ENCODE data around the gene CDHR2.

CDHR2 gene

GRCh38 chr5:176644294-176644693 lies 95.2 kb downstream of the CDHR2 start:
- no peak for ATAC-seq
- TF ChIP-seq ZNF565 (CRISPR knock-in tag; conservative IDR thresholded peaks at IDR 0.05; ENCODE audit: low read depth) (no peak), ZFP3 (CRISPR knock-in tag; IDR thresholded peaks at IDR 0.05) (no peak), ZNF70 (CRISPR knock-in tag; IDR thresholded peaks at IDR 0.05) (no peak), OSR1 (CRISPR knock-in tag; IDR thresholded peaks at IDR 0.05) (no peak)

- ATAC-seq = no peak
- TF ChIP-seq BACH2 (CRISPR knock-in tag; IDR thresholded peaks at IDR 0.05; ENCODE audit: borderline replicate concordance) (no peak), POU6F1 (CRISPR knock-in tag; IDR thresholded peaks at IDR 0.05; ENCODE audit: borderline replicate concordance, low read depth) (no peak), CSDC2 (CRISPR knock-in tag; IDR thresholded peaks at IDR 0.05) (no peak), ISL1 (CRISPR knock-in tag; IDR thresholded peaks at IDR 0.05) (no peak), OSR1 (CRISPR knock-in tag; IDR thresholded peaks at IDR 0.05) (no peak), SNAI2 (CRISPR knock-in tag; IDR thresholded peaks at IDR 0.05) (no peak), PPARA (CRISPR knock-in tag; IDR thresholded peaks at IDR 0.05; ENCODE audit: borderline replicate concordance) (no peak), RARB (CRISPR knock-in tag; IDR thresholded peaks at IDR 0.05) (no peak), GLIS3 (CRISPR knock-in tag; IDR thresholded peaks at IDR 0.05) (no peak), ZNF70 (CRISPR knock-in tag; IDR thresholded peaks at IDR 0.05) (no peak), TSHZ2 (CRISPR knock-in tag; IDR thresholded peaks at IDR 0.05) (no peak), ESRRG (CRISPR knock-in tag; IDR thresholded peaks at IDR 0.05) (no peak), ZNF8 (CRISPR knock-in tag; IDR thresholded peaks at IDR 0.05) (no peak), TOX (CRISPR knock-in tag; IDR thresholded peaks at IDR 0.05; ENCODE audit: borderline replicate concordance) (no peak), ZFP30 (CRISPR knock-in tag; IDR thresholded peaks at IDR 0.05) (no peak), ZNF565 (CRISPR knock-in tag; conservative IDR thresholded peaks at IDR 0.05; ENCODE audit: low read depth) (no peak)
- TF ChIP-seq, protein P1, sequence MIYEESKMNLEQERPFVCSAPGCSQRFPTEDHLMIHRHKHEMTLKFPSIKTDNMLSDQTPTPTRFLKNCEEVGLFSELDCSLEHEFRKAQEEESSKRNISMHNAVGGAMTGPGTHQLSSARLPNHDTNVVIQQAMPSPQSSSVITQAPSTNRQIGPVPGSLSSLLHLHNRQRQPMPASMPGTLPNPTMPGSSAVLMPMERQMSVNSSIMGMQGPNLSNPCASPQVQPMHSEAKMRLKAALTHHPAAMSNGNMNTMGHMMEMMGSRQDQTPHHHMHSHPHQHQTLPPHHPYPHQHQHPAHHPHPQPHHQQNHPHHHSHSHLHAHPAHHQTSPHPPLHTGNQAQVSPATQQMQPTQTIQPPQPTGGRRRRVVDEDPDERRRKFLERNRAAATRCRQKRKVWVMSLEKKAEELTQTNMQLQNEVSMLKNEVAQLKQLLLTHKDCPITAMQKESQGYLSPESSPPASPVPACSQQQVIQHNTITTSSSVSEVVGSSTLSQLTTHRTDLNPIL (CRISPR knock-in tag; IDR thresholded peaks at IDR 0.05; ENCODE audit: low read depth) = no peak
- TF ChIP-seq, protein P2, sequence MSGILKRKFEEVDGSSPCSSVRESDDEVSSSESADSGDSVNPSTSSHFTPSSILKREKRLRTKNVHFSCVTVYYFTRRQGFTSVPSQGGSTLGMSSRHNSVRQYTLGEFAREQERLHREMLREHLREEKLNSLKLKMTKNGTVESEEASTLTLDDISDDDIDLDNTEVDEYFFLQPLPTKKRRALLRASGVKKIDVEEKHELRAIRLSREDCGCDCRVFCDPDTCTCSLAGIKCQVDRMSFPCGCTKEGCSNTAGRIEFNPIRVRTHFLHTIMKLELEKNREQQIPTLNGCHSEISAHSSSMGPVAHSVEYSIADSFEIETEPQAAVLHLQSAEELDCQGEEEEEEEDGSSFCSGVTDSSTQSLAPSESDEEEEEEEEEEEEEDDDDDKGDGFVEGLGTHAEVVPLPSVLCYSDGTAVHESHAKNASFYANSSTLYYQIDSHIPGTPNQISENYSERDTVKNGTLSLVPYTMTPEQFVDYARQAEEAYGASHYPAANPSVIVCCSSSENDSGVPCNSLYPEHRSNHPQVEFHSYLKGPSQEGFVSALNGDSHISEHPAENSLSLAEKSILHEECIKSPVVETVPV (CRISPR knock-in tag; IDR thresholded peaks at IDR 0.05) = no peak
Observed at GRCh38 chr5:176644878-176645670, 95.9 kb downstream of the CDHR2 start.
